HepG2 (cell line): ENCODE data around the gene MYOZ1. TPM values are rescaled to one million over a fixed set of nuclear protein-coding genes. Genes with fewer than 3 reads are reported as not detected.
A peak's percentile ranks its signal among the peaks of the same experiment; 100 is the strongest.

Source experiments
- ASH2L ChIP-seq: fragments of 300-600, 200-600 bp; sonication (generic); IDR thresholded peaks from 2 replicates; pipeline ENCODE4 v1.7.0; 2017; ENCODE audit warnings: low read depth, mild to moderate bottlenecking, moderate library complexity, mixed read lengths, low read length; ENCODE audit not compliant: insufficient read length
- HNRNPUL1 ChIP-seq: fragments of 200-400 bp; formaldehyde crosslinking; IDR thresholded peaks from 2 replicates; pipeline ENCODE4 v1.6.1; 2017; ENCODE audit warnings: low read depth, mild to moderate bottlenecking, low read length, moderate library complexity
- KLF6 ChIP-seq: IDR thresholded peaks from 2 replicates; pipeline ENCODE4 v1.8.0; 2016; ENCODE audit warnings: missing biosample characterization, missing genetic modification reagents
- MYC ChIP-seq: sonication (generic); formaldehyde crosslinking; IDR thresholded peaks from 2 replicates; pipeline ENCODE4 v1.9.0; 2021; ENCODE audit warnings: missing genetic modification reagents, borderline replicate concordance
- NCOA1 ChIP-seq: sonication (generic); formaldehyde crosslinking; IDR thresholded peaks from 2 replicates; pipeline ENCODE4 v1.9.0; 2021; ENCODE audit warnings: missing genetic modification reagents
- NFRKB ChIP-seq: fragments of 450-650 bp; IDR thresholded peaks from 2 replicates; pipeline ENCODE4 v1.6.1; 2017
- PAWR ChIP-seq: sonication (generic); formaldehyde crosslinking; IDR thresholded peaks from 2 replicates; pipeline ENCODE4 v1.4.0; 2020; ENCODE audit warnings: missing genetic modification reagents, mild to moderate bottlenecking, borderline replicate concordance
- PHF5A ChIP-seq: IDR thresholded peaks from one replicate; pipeline ENCODE4 v1.6.1; 2018; ENCODE audit warnings: low read depth, missing genetic modification reagents; ENCODE audit not compliant: unreplicated experiment
- SOX5 ChIP-seq: IDR thresholded peaks from 2 replicates; pipeline ENCODE4 v1.6.1; 2016; ENCODE audit warnings: borderline replicate concordance
- ZBTB7A ChIP-seq: sonication (generic); formaldehyde crosslinking; IDR thresholded peaks from 2 replicates; pipeline ENCODE4 v1.8.0; 2022; ENCODE audit warnings: mild to moderate bottlenecking, missing genetic modification reagents
- ZNF326 ChIP-seq: sonication (generic); formaldehyde crosslinking; IDR thresholded peaks from 2 replicates; pipeline ENCODE4 v1.4.0; 2020; ENCODE audit warnings: missing genetic modification reagents, borderline replicate concordance
- ZNF33B ChIP-seq: sonication (generic); formaldehyde crosslinking; IDR thresholded peaks from 2 replicates; pipeline ENCODE4 v1.5.1; 2020; ENCODE audit warnings: mild to moderate bottlenecking, missing genetic modification reagents
- polyA plus RNA-seq, 8 experiments: library from polyadenylated mRNA; depleted of rRNA in 3 of 8; stranded (reverse) in 7 of 8; unstranded in 1 of 8; fragments of >200 nt; fragmentation: Illumina TruSeq in 4 of 8; extraction: Trizol in 4 of 8; gene quantifications; 2 replicates each; pipeline versions ENCODE4 v1.2.1 to v1.2.3, GENCODE V29; 2011 to 2016; ENCODE audit warnings: low read depth in 4 of 8, missing spikeins in 1 of 8, mixed read lengths in 1 of 8; ENCODE audit not compliant: insufficient read depth in 1 of 8
- total RNA-seq, 5 experiments: library from RNA; depleted of rRNA; stranded (reverse); fragments of >200 nt; fragmentation: Illumina TruSeq; extraction: Trizol; gene quantifications; 2 replicates each; pipeline ENCODE4 v1.2.3, GENCODE V29; 2016; ENCODE audit warnings: low read depth in 1 of 5
- TF ChIP-seq, protein P1 (sequence below): sonication (generic); formaldehyde crosslinking; conservative IDR thresholded peaks from 2 replicates; pipeline ENCODE4 v1.8.0; 2022; ENCODE audit warnings: low read depth, missing genetic modification reagents
- TF ChIP-seq, protein P2 (sequence below): sonication (generic); formaldehyde crosslinking; IDR thresholded peaks from 2 replicates; pipeline ENCODE4 v1.8.0; 2022; ENCODE audit warnings: missing genetic modification reagents, mild to moderate bottlenecking, borderline replicate concordance
- TF ChIP-seq, protein P3 (sequence below), 2 experiments: sonication (generic) in 1 of 2; formaldehyde crosslinking in 1 of 2; IDR thresholded peaks; 2 replicates each; pipeline versions ENCODE4 v1.5.1 to v1.6.1; 2011 to 2020; ENCODE audit warnings: borderline replicate concordance in 1 of 2, low read depth in 1 of 2, low read length in 1 of 2, mild to moderate bottlenecking in 1 of 2, missing genetic modification reagents in 1 of 2, moderate library complexity in 1 of 2
- TF ChIP-seq, protein P4 (sequence below): sonication (generic); formaldehyde crosslinking; IDR thresholded peaks from 2 replicates; pipeline ENCODE4 v1.5.1; 2020; ENCODE audit warnings: missing genetic modification reagents, mild to moderate bottlenecking, borderline replicate concordance
- TF ChIP-seq, protein P5 (sequence below): sonication (generic); formaldehyde crosslinking; IDR thresholded peaks from 2 replicates; pipeline ENCODE4 v1.4.0; 2020; ENCODE audit warnings: missing genetic modification reagents, borderline replicate concordance

The MYOZ1 gene
- total and polyA plus RNA-seq, 2 of the 13 experiments (the other 11 are each of a cell fraction or from before 2014, with no cell fraction given) = not detected

DNA sequence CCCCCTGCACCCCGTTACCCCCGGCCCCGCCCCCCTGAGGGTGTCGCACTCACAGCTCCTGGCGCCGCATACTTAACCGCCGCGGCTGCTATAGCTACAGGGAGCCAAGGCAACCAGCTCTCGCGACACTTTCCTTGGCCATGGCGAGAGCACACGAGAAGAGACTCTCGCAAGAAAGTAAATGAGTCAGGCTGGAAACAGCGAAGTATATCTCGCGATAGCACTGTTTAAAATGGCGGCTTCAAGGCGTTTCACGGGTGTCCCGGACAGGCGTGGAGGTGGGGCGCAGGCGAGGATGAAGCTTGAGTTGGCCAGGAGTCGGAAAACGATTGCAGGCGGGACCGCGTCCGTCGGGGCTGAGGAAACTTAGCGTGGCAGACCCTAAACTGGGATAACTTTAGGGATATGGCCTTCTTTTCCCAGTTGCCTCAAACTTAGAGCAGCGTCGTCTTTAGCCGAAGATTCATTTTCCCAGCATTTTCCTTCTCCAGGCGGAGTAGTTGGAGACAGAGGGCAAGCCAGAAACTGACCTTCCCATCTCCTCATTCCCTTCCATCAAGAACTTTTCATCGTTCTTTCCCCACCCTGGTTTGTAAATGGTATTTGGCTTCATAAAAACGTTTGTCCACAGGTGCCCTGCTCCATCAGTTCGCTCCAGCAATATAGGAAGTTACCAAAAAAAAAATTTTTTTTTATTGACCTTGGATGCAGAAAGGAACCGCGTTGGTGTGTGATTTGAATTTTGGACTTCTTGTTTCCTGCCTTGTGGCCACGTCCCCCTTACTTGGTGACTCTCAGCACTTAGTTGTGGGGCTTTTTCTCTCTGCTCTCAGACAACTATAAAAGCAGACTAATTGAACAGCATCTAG lies 15.2 kb downstream of the MYOZ1 start (continued):
- TF ChIP-seq ZBTB7A (CRISPR knock-in tag) (no peak), PAWR (CRISPR knock-in tag) (no peak), KLF6 (CRISPR knock-in tag) (peak; percentile 38; the same call in 1 of the 2 replicates), HNRNPUL1 (no peak), NFRKB (peak; percentile 82), ZNF33B (CRISPR knock-in tag) (no peak), PHF5A (CRISPR knock-in tag) (no peak), ZNF326 (CRISPR knock-in tag) (no peak), ASH2L (peak; percentile 69), MYC (CRISPR knock-in tag) (peak; percentile 51; the same call in 1 of the 2 replicates), SOX5 (CRISPR knock-in tag) (no peak), NCOA1 (no peak)
- TF ChIP-seq, protein P1, sequence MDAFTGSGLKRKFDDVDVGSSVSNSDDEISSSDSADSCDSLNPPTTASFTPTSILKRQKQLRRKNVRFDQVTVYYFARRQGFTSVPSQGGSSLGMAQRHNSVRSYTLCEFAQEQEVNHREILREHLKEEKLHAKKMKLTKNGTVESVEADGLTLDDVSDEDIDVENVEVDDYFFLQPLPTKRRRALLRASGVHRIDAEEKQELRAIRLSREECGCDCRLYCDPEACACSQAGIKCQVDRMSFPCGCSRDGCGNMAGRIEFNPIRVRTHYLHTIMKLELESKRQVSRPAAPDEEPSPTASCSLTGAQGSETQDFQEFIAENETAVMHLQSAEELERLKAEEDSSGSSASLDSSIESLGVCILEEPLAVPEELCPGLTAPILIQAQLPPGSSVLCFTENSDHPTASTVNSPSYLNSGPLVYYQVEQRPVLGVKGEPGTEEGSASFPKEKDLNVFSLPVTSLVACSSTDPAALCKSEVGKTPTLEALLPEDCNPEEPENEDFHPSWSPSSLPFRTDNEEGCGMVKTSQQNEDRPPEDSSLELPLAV (CRISPR knock-in tag) = no peak; the same call in 1 of the 2 replicates
- TF ChIP-seq, protein P2, sequence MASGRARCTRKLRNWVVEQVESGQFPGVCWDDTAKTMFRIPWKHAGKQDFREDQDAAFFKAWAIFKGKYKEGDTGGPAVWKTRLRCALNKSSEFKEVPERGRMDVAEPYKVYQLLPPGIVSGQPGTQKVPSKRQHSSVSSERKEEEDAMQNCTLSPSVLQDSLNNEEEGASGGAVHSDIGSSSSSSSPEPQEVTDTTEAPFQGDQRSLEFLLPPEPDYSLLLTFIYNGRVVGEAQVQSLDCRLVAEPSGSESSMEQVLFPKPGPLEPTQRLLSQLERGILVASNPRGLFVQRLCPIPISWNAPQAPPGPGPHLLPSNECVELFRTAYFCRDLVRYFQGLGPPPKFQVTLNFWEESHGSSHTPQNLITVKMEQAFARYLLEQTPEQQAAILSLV = no peak
- TF ChIP-seq, protein P3, sequence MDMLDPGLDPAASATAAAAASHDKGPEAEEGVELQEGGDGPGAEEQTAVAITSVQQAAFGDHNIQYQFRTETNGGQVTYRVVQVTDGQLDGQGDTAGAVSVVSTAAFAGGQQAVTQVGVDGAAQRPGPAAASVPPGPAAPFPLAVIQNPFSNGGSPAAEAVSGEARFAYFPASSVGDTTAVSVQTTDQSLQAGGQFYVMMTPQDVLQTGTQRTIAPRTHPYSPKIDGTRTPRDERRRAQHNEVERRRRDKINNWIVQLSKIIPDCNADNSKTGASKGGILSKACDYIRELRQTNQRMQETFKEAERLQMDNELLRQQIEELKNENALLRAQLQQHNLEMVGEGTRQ (IDR thresholded peaks at IDR 0.05; ENCODE audit: low read depth, low read length) = no peak
- TF ChIP-seq, protein P3 (CRISPR knock-in tag; IDR thresholded peaks at IDR 0.05; ENCODE audit: borderline replicate concordance) = no peak
- TF ChIP-seq, protein P4, sequence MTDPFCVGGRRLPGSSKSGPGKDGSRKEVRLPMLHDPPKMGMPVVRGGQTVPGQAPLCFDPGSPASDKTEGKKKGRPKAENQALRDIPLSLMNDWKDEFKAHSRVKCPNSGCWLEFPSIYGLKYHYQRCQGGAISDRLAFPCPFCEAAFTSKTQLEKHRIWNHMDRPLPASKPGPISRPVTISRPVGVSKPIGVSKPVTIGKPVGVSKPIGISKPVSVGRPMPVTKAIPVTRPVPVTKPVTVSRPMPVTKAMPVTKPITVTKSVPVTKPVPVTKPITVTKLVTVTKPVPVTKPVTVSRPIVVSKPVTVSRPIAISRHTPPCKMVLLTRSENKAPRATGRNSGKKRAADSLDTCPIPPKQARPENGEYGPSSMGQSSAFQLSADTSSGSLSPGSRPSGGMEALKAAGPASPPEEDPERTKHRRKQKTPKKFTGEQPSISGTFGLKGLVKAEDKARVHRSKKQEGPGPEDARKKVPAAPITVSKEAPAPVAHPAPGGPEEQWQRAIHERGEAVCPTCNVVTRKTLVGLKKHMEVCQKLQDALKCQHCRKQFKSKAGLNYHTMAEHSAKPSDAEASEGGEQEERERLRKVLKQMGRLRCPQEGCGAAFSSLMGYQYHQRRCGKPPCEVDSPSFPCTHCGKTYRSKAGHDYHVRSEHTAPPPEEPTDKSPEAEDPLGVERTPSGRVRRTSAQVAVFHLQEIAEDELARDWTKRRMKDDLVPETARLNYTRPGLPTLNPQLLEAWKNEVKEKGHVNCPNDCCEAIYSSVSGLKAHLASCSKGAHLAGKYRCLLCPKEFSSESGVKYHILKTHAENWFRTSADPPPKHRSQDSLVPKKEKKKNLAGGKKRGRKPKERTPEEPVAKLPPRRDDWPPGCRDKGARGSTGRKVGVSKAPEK = 0 out of 2 replicates have a peak, but pooled peaks have one; percentile 78
- TF ChIP-seq, protein P5, sequence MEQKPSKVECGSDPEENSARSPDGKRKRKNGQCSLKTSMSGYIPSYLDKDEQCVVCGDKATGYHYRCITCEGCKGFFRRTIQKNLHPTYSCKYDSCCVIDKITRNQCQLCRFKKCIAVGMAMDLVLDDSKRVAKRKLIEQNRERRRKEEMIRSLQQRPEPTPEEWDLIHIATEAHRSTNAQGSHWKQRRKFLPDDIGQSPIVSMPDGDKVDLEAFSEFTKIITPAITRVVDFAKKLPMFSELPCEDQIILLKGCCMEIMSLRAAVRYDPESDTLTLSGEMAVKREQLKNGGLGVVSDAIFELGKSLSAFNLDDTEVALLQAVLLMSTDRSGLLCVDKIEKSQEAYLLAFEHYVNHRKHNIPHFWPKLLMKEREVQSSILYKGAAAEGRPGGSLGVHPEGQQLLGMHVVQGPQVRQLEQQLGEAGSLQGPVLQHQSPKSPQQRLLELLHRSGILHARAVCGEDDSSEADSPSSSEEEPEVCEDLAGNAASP (CRISPR knock-in tag) = peak; percentile 37; the same call in 1 of the 2 replicates
